H1 (cell line): Measurements from ENCODE around the gene NME4. TPM values are rescaled to one million over a fixed set of nuclear protein-coding genes. Genes with fewer than 3 reads are reported as not detected.

Experiments used
- NANOG ChIP-seq: IDR thresholded peaks from 2 replicates; pipeline ENCODE4 v1.6.1; 2011; ENCODE audit warnings: low read length, low read depth, mild to moderate bottlenecking, inconsistent platforms; ENCODE audit not compliant: insufficient read depth, poor library complexity, severe bottlenecking
- PHF8 ChIP-seq: fragments of 200-600 bp; sonication (generic); conservative IDR thresholded peaks from 2 replicates; pipeline ENCODE4 v1.7.1; 2012; ENCODE audit warnings: low read depth, mild to moderate bottlenecking, inconsistent platforms, low read length, moderate library complexity
- polyA plus RNA-seq, 7 experiments: library from polyadenylated mRNA; depleted of rRNA in 3 of 7; stranded (reverse) in 5 of 7; unstranded in 2 of 7; fragments of >200 nt in 5 of 7; fragments of 200-250 nt in 2 of 7; gene quantifications; 1 replicate in 5 of 7; 2 replicates in 1 of 7; 4 replicates in 1 of 7; pipeline versions ENCODE4 v1.2.1 to v1.2.3, GENCODE V29; 2011 to 2013; ENCODE audit warnings: missing spikeins in 2 of 7, mixed read lengths in 2 of 7
- total RNA-seq: library from RNA; stranded (reverse); fragmentation: NEBNext Ultra II Directional; extraction: Animal tissue kit (Norgen Biotek cat#: 25700); gene quantifications from 2 replicates; pipeline ENCODE4 v1.2.1, GENCODE V29; 2021
- TF ChIP-seq, protein P1 (sequence below): fragments of 300-600 bp; sonication (generic); IDR thresholded peaks from 2 replicates; pipeline ENCODE4 v1.7.1; 2012; ENCODE audit warnings: low read length, moderate library complexity, mild to moderate bottlenecking, inconsistent platforms; ENCODE audit not compliant: insufficient replicate concordance

Gene NME4
- total and polyA plus RNA-seq, 2 of the 8 experiments (the other 6 are each of a cell fraction or from before 2014, with no cell fraction given) = 408 to 863 TPM

DNA sequence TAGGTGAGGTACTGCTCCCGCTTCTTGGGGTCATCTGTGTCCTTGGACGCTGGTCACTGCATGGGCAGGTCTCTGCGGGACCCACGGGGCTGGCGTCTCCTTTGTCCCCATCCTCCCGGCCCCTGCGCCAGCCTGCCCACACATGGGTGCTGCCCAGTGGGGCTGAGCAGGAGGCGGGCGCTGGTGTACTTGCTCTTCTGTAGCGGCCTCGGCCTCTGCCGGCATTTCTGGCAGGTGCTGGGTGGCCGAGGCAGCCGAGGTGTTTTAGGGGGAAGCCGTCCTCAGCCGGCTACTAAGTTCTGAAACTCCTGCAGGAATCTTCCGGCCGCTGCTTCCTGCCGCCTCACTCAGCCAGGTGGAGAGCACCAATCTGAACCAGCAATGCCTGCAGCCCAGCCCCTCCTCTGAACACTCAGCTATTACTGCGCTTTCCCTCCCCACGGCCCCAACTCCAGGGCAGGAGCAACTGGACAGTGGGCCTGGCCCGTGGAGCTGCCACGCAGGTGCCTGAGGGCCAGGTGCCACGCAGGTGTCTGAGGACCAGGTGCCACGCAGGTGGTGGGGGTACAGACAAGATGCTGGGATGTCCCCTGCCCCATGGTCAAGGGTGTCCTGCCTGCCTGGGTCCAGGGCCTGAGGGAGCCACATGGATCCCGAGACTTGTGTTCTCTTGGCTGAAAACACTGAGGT is 14.7 kb downstream of the NME4 start (continued):
- TF ChIP-seq, protein P1, sequence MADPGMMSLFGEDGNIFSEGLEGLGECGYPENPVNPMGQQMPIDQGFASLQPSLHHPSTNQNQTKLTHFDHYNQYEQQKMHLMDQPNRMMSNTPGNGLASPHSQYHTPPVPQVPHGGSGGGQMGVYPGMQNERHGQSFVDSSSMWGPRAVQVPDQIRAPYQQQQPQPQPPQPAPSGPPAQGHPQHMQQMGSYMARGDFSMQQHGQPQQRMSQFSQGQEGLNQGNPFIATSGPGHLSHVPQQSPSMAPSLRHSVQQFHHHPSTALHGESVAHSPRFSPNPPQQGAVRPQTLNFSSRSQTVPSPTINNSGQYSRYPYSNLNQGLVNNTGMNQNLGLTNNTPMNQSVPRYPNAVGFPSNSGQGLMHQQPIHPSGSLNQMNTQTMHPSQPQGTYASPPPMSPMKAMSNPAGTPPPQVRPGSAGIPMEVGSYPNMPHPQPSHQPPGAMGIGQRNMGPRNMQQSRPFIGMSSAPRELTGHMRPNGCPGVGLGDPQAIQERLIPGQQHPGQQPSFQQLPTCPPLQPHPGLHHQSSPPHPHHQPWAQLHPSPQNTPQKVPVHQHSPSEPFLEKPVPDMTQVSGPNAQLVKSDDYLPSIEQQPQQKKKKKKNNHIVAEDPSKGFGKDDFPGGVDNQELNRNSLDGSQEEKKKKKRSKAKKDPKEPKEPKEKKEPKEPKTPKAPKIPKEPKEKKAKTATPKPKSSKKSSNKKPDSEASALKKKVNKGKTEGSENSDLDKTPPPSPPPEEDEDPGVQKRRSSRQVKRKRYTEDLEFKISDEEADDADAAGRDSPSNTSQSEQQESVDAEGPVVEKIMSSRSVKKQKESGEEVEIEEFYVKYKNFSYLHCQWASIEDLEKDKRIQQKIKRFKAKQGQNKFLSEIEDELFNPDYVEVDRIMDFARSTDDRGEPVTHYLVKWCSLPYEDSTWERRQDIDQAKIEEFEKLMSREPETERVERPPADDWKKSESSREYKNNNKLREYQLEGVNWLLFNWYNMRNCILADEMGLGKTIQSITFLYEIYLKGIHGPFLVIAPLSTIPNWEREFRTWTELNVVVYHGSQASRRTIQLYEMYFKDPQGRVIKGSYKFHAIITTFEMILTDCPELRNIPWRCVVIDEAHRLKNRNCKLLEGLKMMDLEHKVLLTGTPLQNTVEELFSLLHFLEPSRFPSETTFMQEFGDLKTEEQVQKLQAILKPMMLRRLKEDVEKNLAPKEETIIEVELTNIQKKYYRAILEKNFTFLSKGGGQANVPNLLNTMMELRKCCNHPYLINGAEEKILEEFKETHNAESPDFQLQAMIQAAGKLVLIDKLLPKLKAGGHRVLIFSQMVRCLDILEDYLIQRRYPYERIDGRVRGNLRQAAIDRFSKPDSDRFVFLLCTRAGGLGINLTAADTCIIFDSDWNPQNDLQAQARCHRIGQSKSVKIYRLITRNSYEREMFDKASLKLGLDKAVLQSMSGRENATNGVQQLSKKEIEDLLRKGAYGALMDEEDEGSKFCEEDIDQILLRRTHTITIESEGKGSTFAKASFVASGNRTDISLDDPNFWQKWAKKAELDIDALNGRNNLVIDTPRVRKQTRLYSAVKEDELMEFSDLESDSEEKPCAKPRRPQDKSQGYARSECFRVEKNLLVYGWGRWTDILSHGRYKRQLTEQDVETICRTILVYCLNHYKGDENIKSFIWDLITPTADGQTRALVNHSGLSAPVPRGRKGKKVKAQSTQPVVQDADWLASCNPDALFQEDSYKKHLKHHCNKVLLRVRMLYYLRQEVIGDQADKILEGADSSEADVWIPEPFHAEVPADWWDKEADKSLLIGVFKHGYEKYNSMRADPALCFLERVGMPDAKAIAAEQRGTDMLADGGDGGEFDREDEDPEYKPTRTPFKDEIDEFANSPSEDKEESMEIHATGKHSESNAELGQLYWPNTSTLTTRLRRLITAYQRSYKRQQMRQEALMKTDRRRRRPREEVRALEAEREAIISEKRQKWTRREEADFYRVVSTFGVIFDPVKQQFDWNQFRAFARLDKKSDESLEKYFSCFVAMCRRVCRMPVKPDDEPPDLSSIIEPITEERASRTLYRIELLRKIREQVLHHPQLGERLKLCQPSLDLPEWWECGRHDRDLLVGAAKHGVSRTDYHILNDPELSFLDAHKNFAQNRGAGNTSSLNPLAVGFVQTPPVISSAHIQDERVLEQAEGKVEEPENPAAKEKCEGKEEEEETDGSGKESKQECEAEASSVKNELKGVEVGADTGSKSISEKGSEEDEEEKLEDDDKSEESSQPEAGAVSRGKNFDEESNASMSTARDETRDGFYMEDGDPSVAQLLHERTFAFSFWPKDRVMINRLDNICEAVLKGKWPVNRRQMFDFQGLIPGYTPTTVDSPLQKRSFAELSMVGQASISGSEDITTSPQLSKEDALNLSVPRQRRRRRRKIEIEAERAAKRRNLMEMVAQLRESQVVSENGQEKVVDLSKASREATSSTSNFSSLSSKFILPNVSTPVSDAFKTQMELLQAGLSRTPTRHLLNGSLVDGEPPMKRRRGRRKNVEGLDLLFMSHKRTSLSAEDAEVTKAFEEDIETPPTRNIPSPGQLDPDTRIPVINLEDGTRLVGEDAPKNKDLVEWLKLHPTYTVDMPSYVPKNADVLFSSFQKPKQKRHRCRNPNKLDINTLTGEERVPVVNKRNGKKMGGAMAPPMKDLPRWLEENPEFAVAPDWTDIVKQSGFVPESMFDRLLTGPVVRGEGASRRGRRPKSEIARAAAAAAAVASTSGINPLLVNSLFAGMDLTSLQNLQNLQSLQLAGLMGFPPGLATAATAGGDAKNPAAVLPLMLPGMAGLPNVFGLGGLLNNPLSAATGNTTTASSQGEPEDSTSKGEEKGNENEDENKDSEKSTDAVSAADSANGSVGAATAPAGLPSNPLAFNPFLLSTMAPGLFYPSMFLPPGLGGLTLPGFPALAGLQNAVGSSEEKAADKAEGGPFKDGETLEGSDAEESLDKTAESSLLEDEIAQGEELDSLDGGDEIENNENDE = no peak
- TF ChIP-seq NANOG = no peak
- TF ChIP-seq PHF8 = no peak
